Stimulated activated memory B cell treated with anti-CD40 and anti-IgM and Interleukin-4, amounts not matched to agents 10 μg/mL and 1 μg/mL and 100 μg/mL, for 72 hours (primary cell): ENCODE measurements around the gene ROR1.
A peak's percentile ranks its signal among the peaks of the same experiment; 100 is the strongest.

ENCODE experiments used
- ATAC-seq: fragments of 150-1000 bp; cut with Tn5 transposase; 2 replicates; pipeline ENCODE4 v1.10.0; 2021
- H3K27ac Mint-ChIP-seq: one replicate; pipeline ENCODE4 v1.8.0; 2022; ENCODE audit warnings: mild to moderate bottlenecking, mixed read lengths
- H3K27me3 Mint-ChIP-seq: one replicate; pipeline ENCODE4 v1.8.0; 2022; ENCODE audit warnings: mixed read lengths
- H3K36me3 Mint-ChIP-seq: one replicate; pipeline ENCODE4 v1.8.0; 2022; ENCODE audit warnings: mixed read lengths
- H3K4me1 Mint-ChIP-seq: one replicate; pipeline ENCODE4 v1.8.0; 2022; ENCODE audit warnings: mixed read lengths
- H3K4me3 Mint-ChIP-seq: one replicate; pipeline ENCODE4 v1.8.0; 2022; ENCODE audit warnings: mild to moderate bottlenecking, moderate library complexity, mixed read lengths
- H3K9me3 Mint-ChIP-seq: one replicate; pipeline ENCODE4 v1.8.0; 2022; ENCODE audit warnings: mixed read lengths

The ROR1 gene

DNA sequence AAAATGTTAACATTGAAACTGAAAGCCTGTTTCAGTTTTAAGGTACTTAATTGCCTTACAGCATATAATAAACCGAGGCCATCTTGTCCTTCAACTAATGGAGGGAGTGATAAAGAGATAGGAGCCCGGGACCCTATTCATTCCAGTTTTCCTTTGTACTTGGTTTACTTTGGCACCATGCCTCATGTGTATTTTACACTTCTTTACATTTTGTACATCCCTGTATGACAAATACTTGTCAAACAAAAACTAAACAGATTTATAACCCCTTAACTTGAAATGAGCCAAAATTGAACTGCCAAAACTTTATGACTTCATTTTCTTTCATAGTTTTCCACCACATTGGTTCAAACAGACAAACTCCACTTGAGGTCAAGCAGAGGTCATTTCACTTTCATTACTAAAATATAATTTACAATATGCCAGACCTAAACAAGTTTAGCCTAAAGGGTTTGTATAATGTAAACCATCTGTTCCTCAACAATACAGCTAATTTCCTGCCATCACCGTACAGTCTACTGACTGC lies 398.7 kb downstream of the ROR1 start:
- Mint-ChIP-seq H3K27ac (no peak overlapping the region), H3K9me3 (no peaks in the 10 kb centered on the region), H3K27me3 (peaks cover 17% of the 10 kb centered on the region), H3K36me3 (no peaks in the 10 kb centered on the region), H3K4me3 (no peak overlapping the region), H3K4me1 (peaks cover 17% of the 10 kb centered on the region)
- ATAC-seq: no peak

- peaks cover 17% of the 10 kb centered on the region for H3K27me3 Mint-ChIP-seq
- no peak overlapping the region for H3K27ac Mint-ChIP-seq
- ATAC-seq: no peak
- no peaks in the 10 kb centered on the region for H3K36me3 Mint-ChIP-seq
- H3K9me3 Mint-ChIP-seq: no peaks in the 10 kb centered on the region
- H3K4me1 Mint-ChIP-seq: peaks cover 17% of the 10 kb centered on the region
- H3K4me3 Mint-ChIP-seq: no peak overlapping the region
These were observed 399.6 kb downstream of the ROR1 start for GRCh38 chr1:64173336-64173940.

DNA sequence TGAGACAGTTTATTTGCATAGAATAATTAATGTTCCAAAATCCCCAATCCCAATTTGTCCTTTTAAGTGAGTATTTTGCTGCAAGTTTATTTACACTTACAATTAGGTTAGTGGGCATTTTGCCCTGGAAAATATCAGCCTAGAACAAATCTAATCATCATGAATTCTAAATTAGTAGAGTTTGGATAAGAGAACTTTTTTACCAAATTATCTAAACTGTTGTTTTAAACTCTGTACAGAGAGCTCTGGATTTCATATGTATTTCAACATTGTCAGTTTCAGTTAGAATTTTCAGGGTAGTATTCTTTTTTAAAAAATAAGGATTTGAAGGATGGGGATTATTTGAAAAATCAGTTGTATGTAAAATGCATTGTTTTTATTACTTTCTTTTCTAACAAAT lies 401.8 kb downstream of the ROR1 start:
- H3K9me3 Mint-ChIP-seq: no peaks in the 10 kb centered on the region
- H3K27ac Mint-ChIP-seq: no peak overlapping the region
- H3K4me3 Mint-ChIP-seq: no peak overlapping the region
- H3K4me1 Mint-ChIP-seq: peaks cover 17% of the 10 kb centered on the region
- no peak for ATAC-seq
- no peaks in the 10 kb centered on the region for H3K36me3 Mint-ChIP-seq
- H3K27me3 Mint-ChIP-seq: peaks cover 15% of the 10 kb centered on the region

- Mint-ChIP-seq H3K36me3 (no peaks in the 10 kb centered on the region), H3K9me3 (no peaks in the 10 kb centered on the region), H3K4me3 (no peak overlapping the region), H3K27me3 (peaks cover 7% of the 10 kb centered on the region), H3K4me1 (peaks cover 10% of the 10 kb centered on the region), H3K27ac (no peak overlapping the region)
- ATAC-seq: no peak
These were observed 402.8 kb downstream of the ROR1 start for GRCh38 chr1:64176659-64177058.

- ATAC-seq: no peak
- H3K4me1 Mint-ChIP-seq: peaks cover 12% of the 10 kb centered on the region
- no peak overlapping the region for H3K4me3 Mint-ChIP-seq
- H3K36me3 Mint-ChIP-seq: no peaks in the 10 kb centered on the region
- H3K27ac Mint-ChIP-seq: no peak overlapping the region
- no peaks in the 10 kb centered on the region for H3K9me3 Mint-ChIP-seq
- H3K27me3 Mint-ChIP-seq: peaks cover 7% of the 10 kb centered on the region
These were observed 405.8 kb downstream of the ROR1 start for GRCh38 chr1:64179588-64179987.

DNA sequence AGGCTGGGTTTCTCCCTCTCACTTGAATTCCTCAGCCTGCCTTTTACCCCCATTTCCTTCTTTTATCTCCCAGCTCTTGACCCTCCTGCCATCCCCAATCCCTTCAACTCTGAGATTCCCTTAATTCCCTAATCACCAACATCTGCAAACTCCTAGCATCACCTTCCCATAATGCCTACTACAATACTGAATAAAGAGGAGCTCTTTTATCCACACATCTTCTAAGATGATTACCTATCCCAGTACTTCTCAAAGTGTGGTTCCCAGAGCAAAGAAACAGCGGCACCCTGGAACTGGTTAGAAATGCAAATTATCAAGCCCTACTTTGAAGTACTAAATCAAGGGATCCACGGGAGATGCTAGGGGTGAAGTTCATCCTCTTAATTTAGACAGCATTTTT lies 408.4 kb downstream of the ROR1 start:
- Mint-ChIP-seq H3K4me1 (peaks cover 7% of the 10 kb centered on the region), H3K9me3 (no peaks in the 10 kb centered on the region), H3K27ac (no peak overlapping the region), H3K36me3 (no peaks in the 10 kb centered on the region), H3K4me3 (no peak overlapping the region), H3K27me3 (no peaks in the 10 kb centered on the region)
- no peak for ATAC-seq

GRCh38 chr1:64183395-64184002 lies 409.7 kb downstream of the ROR1 start:
- H3K4me3 Mint-ChIP-seq: no peak overlapping the region
- ATAC-seq: no peak
- no peak overlapping the region for H3K27ac Mint-ChIP-seq
- no peaks in the 10 kb centered on the region for H3K9me3 Mint-ChIP-seq
- H3K27me3 Mint-ChIP-seq: peaks cover 9% of the 10 kb centered on the region
- no peaks in the 10 kb centered on the region for H3K36me3 Mint-ChIP-seq
- peaks cover 7% of the 10 kb centered on the region for H3K4me1 Mint-ChIP-seq

- no peak overlapping the region for H3K4me3 Mint-ChIP-seq
- peaks cover 7% of the 10 kb centered on the region for H3K4me1 Mint-ChIP-seq
- H3K36me3 Mint-ChIP-seq: no peaks in the 10 kb centered on the region
- peaks cover 9% of the 10 kb centered on the region for H3K27me3 Mint-ChIP-seq
- no peaks in the 10 kb centered on the region for H3K9me3 Mint-ChIP-seq
- ATAC-seq: no peak
- H3K27ac Mint-ChIP-seq: no peak overlapping the region
These were observed 410.2 kb downstream of the ROR1 start for GRCh38 chr1:64184003-64184440.

GRCh38 chr1:64186138-64186897 lies 412.5 kb downstream of the ROR1 start:
- Mint-ChIP-seq H3K4me1 (peaks cover 7% of the 10 kb centered on the region), H3K27me3 (peaks cover 9% of the 10 kb centered on the region), H3K27ac (no peak overlapping the region), H3K36me3 (no peaks in the 10 kb centered on the region), H3K9me3 (no peaks in the 10 kb centered on the region), H3K4me3 (no peak overlapping the region)
- no peak for ATAC-seq

DNA sequence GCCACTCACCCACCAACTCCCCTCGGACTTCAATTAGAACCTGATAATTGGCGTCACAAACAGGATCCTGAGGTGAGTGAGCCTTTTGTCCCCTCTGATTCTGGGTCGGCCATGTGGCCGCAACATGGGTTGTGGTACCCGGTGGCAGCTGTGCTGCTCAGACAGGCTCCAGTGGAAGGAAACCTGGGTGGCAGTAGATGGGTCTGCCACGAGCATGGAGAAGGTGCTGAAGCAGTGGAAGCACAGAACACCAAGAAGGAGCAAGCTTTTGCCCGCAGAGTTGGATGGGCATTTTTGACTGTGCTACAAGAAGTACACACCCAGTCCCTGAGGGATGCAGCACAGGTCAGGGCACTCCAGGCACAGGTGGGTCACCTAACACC lies 413.1 kb downstream of the ROR1 start:
- Mint-ChIP-seq H3K27me3 (peaks cover 9% of the 10 kb centered on the region), H3K4me3 (no peak overlapping the region), H3K27ac (no peak overlapping the region), H3K36me3 (no peaks in the 10 kb centered on the region), H3K9me3 (no peaks in the 10 kb centered on the region), H3K4me1 (peaks cover 7% of the 10 kb centered on the region)
- ATAC-seq: no peak

DNA sequence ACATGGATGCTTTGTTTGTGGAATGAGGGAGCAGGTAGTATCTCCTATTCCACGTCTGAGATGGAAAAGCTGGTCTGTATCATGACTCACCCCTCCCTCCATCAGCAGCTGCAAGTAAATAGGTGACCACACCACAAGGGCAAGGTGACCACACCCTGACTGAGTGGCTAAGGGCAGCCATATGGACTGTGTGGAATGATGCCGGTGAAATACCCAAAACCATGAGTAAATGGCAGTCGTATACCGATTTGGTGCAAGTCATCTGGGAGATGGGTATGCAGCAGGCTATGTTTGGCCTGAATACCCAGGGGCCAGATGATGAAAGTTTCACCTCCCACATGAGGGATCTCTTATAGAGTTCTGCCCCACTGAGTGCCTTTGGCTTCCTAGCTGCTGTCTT lies 413.8 kb downstream of the ROR1 start:
- Mint-ChIP-seq H3K4me3 (no peak overlapping the region), H3K4me1 (peaks cover 7% of the 10 kb centered on the region), H3K27me3 (peaks cover 9% of the 10 kb centered on the region), H3K27ac (no peak overlapping the region), H3K36me3 (no peaks in the 10 kb centered on the region), H3K9me3 (no peaks in the 10 kb centered on the region)
- no peak for ATAC-seq

DNA sequence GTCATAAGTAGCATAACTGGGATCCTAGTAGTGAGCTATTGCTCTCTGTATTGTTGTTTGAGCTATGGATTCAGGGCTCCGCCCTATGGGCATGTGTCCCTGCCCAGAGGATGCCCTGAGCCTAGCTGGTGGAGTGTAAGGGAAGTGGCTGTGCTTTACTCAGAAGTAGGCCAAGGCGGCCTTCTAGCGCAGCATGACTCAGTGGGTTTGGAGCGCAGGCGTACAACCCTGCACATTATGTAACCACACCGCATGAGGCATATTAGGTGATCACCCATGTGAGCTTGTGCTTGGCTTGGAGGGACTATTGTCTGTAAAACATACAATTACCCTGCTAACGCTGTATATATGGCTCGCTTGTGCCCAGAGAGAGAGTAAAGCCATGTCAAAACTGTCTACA lies 418.5 kb downstream of the ROR1 start:
- Mint-ChIP-seq H3K27me3 (peaks cover 9% of the 10 kb centered on the region), H3K27ac (no peak overlapping the region), H3K9me3 (no peaks in the 10 kb centered on the region), H3K36me3 (no peaks in the 10 kb centered on the region), H3K4me3 (no peak overlapping the region), H3K4me1 (peaks cover 4% of the 10 kb centered on the region)
- peak; percentile 5 for ATAC-seq

DNA sequence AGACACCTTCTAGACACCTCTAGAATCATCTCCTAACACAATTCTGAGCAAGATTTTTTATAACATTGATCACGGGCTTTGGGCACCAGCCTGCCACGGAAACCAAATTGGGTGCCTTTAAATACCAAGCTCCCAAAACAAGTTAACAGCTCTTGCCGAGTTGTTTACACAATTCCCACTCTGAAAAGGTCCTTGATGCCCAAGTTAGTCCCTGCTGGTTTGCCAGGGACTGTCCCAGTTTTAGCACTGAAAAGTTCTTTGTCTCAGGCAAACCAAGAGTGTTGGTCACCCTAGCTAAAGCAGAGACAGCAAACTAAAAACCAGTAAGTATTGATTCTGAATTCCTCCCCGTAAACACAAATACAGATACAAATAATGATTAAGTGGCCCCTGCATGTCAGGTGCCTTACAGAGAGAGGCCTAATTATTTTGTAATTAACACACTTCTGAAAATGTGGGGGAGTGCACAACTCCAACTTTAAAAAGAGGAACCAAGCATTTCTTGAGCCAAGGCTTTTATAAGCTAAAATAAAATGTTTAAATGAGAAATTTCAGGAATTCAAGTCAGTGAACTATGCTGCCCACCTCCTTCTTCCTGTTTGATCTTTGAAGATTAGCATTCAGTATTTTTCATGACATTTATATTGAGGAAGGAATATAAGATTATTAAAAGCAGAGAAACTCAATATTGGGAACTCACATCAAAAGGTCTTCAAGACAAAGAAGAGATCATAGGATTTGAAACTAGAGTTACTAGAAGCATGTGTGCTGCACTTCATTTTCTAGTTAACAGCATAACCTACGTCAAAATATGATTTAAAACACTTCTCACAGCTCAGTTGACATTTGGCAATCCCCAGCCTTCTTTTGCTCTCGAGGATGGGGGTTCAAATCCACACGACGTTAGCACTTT lies 420.6 kb downstream of the ROR1 start:
- no peak overlapping the region for H3K4me3 Mint-ChIP-seq
- peaks cover 4% of the 10 kb centered on the region for H3K4me1 Mint-ChIP-seq
- ATAC-seq: peak; percentile 52
- no peaks in the 10 kb centered on the region for H3K27me3 Mint-ChIP-seq
- no peaks in the 10 kb centered on the region for H3K36me3 Mint-ChIP-seq
- H3K27ac Mint-ChIP-seq: peak overlapping the region; percentile 38
- H3K9me3 Mint-ChIP-seq: no peaks in the 10 kb centered on the region

- no peaks in the 10 kb centered on the region for H3K9me3 Mint-ChIP-seq
- H3K27me3 Mint-ChIP-seq: no peaks in the 10 kb centered on the region
- no peak overlapping the region for H3K4me3 Mint-ChIP-seq
- no peaks in the 10 kb centered on the region for H3K36me3 Mint-ChIP-seq
- peaks cover 4% of the 10 kb centered on the region for H3K4me1 Mint-ChIP-seq
- ATAC-seq: no peak
- peak overlapping the region; percentile 38 for H3K27ac Mint-ChIP-seq
These were observed 421.2 kb downstream of the ROR1 start for GRCh38 chr1:64195081-64195395.
